HG03442 (cell line): ENCODE results near the gene TSC2.
"Not testable (repeated sequence)": the region's sequence is repeated elsewhere in the genome, so short reads cannot be mapped to it uniquely, and the experiment has no call there.

Experiments used
- ATAC-seq: cut with Tn5 transposase; IDR thresholded peaks from one replicate; pipeline ENCODE4 v1.9.1; 2021; ENCODE audit warnings: mild to moderate bottlenecking, moderate library complexity; ENCODE audit not compliant: unreplicated experiment

TSC2 gene

DNA sequence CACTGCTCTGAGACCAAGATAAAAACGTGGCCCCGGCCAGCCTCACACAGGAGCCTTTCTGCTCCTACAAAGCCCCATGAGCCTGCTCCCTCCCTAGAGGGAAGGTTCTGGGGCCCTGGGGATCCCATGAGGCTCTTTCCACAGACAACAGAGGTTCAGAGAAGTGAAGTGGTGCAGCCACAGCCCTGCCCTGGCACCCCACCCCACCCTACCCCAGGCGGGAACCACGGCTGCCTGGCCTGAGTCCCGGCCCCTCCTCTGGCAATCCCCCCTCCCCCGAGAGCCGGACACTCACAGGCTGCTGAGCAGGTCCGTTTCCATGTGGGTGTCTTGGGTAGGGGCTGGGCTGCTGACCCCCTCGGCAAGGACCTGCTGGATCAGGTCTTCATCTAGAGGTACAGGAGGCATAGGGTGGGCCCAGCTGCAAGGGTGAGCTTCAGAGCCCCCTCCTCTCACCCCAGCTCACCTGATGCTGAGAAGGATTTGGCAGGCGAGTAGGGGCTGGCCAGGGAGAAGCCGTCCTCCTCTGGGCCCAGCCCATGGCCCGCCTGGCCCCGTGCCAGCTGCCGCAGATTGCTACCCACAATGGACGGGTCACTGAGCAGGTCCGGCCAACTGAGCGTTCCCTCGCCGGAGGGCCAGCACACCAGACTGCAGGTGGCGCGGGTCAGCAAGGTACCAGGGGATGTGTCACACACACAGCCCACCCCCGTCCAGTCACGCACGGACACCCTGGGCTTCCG is 49.2 kb downstream of the TSC2 start:
- ATAC-seq, result no peak

DNA sequence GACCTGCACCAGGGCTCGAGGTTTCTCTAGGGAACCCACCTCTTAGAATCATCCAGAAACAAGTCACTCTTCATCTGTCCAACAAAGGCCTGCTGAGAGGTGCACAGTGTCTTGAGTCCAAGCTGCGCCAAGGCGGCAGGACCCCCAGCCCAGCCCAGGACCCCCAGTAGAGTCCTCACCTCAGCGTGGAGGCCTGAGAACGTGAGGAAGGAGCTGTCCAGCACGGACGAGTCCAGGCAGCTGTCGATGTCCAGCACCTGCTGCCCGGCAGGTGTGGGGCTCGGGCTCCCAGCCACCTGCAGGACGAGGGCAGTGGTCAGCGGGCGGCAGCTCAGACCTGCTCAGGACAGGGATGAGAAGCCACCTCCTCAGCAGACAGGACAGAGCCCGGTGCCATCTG is 49.9 kb downstream of the TSC2 start:
- ATAC-seq, result not testable (repeated sequence)

- not testable (repeated sequence) for ATAC-seq
Observed at GRCh38 chr16:2101581-2101980, 53.8 kb downstream of the TSC2 start.

GRCh38 chr16:2102471-2102870 is 54.7 kb downstream of the TSC2 start:
- no peak for ATAC-seq

GRCh38 chr16:2104464-2104863 is 56.7 kb downstream of the TSC2 start:
- ATAC-seq, result not testable (repeated sequence)

DNA sequence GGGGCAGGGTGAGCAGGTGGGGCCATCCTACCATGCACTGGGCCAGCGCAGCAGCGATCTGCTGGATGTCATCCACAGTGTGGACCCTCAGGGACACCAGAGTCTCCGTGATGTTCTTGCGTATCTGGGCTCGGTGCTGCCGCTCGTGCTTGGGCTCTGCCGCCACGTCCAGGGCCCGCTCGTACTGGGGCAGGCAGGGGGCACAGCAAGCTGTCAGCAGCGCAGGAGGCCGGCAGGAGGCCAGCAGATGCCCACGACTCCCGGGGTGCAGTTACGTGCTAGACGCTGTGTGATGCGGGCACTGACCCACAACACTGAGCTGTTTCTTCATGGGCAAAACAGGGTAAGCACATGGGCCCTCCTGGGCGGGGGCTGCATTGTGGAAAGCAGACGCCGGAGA is 57.5 kb downstream of the TSC2 start:
- not testable (repeated sequence) for ATAC-seq

GRCh38 chr16:2105769-2106168 is 58.0 kb downstream of the TSC2 start:
- ATAC-seq, result not testable (repeated sequence)

GRCh38 chr16:2106211-2106610 is 58.4 kb downstream of the TSC2 start:
- not testable (repeated sequence) for ATAC-seq

DNA sequence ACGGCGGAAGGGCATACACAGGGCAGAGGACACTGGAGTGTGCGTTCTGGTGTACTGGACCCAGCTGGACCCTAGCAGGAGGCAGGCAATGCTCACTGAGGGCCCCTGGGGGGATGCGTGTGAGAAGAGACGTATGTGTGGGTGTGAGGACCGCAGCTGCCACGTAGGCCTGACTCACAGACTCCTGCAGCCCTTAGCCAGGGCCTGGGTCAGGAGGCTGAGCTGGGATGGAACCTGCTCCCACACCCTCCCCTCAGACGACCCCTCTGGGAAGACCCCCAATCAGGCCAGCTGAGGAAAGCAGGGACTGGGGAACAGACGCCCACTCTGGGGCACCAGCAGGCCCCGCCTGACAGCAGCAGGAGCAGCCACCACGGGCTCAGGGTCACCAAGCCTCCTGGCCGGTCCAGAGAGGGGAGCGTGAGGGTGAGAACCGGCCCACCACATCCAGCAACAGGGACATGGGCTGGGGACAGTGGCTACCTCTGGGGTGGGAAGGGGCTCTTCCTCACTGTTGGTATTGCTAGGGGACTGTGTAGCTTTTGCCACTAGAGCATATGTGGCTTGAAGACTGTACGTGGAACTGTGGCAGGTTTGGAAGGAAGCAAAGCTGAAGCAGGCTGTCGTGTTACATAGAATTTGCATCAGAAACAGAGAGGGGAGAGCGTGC is 59.5 kb downstream of the TSC2 start:
- ATAC-seq, result not testable (repeated sequence)

DNA sequence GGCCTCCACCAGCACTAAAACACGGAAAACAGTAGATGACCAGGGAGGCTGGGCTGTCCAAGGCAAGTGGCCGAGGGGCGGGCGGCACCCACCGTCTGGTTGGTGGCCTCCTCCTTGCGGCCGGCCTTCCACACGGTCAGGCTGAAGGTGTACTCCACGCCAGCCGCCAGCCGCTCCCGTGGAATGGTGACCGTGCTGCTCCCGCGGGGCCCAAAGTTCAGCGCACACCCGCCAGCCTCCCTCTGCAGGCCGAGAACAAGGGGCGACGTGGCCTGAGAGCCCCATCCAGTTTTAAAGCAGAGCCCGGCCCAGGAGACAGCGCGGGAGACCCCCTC is 60.0 kb downstream of the TSC2 start:
- ATAC-seq, result not testable (repeated sequence)

DNA sequence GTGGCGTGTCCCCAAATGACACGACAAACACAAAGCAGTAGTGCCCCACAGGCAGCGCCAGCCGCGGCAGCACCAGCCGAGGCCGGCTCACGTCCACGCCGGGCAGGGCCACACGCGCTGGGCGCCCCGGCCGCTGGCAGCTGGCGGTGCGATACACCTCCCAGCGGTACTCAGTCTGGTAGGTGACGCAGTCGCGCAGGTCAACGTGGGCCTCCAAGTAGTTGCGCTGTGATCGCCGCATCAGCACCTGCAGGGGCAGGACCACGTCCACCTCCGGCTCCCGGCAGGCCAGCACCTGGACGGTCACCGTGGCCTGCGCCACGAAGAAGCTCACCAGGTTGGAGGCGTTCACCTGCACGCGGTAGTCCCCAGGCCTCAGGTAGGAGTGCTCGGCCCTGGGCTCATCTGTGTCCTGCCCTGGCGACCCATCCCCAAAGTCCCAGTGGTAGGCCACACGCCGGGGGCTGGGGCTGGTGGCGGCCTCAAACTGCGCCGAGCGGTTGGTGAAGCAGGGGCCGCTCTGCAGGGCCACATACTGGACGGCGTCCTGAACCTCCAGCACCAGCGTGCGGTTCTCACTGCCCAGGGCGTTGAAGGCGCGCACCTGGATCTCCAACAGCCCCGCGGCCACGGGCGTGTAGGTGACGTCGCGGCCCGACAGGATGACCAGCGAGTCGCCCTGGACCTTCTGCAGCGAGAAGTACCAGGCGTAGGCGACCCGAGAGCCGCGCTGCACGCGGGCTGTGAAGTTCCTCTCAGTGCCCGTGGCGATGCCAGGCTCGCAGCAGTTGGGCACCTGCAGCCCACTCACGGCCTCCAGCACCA is 60.9 kb downstream of the TSC2 start:
- not testable (repeated sequence) for ATAC-seq

DNA sequence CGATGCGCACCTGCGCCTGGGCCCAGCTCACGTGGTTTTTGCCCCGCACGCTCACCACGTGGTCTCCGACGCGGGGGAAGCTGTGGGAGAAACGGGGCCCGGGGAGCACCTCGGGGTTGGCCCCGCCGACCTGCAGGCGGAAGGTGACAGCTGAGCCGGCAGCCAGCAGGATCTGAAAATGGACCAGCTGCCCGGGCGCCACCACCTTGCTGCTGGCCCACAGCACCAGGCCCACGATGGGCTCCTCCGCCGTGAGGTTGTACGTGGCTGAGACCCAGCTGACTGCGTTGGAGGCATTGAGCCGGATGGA is 61.4 kb downstream of the TSC2 start:
- not testable (repeated sequence) for ATAC-seq

GRCh38 chr16:2109872-2110271 is 62.1 kb downstream of the TSC2 start:
- ATAC-seq, result not testable (repeated sequence)

DNA sequence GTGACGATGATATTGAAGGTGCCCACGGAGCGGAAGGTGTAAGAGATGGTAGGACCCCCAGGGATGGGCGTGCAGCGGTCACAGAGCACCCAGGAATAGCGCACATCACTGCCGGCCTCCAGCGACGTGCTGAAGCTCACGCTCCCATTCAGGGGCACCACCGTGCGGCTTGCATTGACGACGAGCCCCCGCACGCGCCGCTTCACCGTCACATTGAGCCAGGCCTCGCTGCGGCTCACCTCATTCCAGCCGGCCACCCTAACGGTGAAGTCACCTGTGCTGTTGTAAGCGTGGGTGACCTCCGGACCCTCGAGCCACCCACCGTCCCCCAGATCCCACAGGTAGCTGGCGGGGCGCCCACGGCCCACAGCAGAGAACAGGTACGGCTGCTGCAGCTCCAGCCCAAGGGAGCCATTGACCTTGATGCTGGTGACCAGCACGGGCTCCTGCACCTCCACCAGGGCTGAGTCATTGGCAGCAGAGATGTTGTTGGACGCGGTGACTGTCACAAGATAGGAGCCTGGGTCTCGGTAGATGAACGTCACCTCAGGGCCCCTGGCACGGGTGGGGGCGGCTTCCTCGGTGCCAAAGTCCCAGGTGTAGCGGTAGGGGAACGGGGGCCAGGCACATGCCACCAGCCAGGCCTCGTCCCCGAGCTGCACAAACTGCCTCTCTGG is 62.7 kb downstream of the TSC2 start:
- not testable (repeated sequence) for ATAC-seq

GRCh38 chr16:2111009-2111353 is 63.2 kb downstream of the TSC2 start:
- not testable (repeated sequence) for ATAC-seq

- ATAC-seq, result not testable (repeated sequence)
Observed at GRCh38 chr16:2111412-2112335, 63.9 kb downstream of the TSC2 start.

GRCh38 chr16:2112539-2113106 is 64.8 kb downstream of the TSC2 start:
- not testable (repeated sequence) for ATAC-seq

GRCh38 chr16:2114225-2114624 is 66.4 kb downstream of the TSC2 start:
- ATAC-seq, result not testable (repeated sequence)

DNA sequence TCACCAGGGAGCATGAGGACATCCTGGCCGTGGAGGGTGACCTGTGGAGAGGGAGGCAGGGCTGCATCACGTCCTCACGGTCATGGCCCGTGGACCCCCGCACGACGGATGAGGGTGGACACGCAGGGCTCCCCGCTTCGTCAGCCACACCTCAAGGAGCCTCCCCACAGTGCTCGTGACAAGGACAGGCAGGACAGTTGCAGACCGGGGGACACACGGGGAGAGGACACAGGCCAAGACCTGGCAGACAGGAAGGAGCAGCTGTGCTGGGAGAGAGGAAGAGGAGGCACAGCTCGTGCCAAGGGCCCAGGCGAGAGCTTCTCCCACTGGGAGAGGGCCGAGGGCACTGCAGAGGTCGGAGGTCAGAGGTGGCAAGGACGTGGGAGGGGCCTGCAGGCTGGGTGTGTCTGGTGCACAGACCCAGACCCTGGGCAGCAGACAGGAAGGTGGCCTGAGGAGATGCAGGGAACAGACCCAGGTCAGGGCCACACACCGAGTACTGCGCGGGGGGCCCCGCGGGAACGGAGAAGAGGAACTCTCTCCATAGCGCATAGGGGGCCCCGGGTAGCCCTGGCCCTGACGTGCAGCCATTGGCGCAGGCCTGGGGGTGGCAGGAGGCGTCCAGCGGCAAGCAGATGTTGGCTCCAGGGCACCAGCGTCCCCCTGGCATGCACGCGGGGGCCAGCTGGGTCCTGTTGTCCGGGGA is 67.3 kb downstream of the TSC2 start:
- ATAC-seq, result not testable (repeated sequence)
